Hepatocyte (in vitro differentiated cells): ENCODE results near the gene NCOA3. TPM values are rescaled to one million over a fixed set of nuclear protein-coding genes. Genes with fewer than 3 reads are reported as not detected.
"Not testable (repeated sequence)": the region's sequence is repeated elsewhere in the genome, so short reads cannot be mapped to it uniquely, and the experiment has no call there.

Experiments
- DNase-seq: peaks from one replicate; pipeline ENCODE4 v3.0.0-alpha.2; 2016; ENCODE audit warnings: low spot score
- H2AFZ ChIP-seq: fragments of 200-600 bp; sonication (generic); 2 replicates; pipeline ENCODE4 v1.6.0; 2016; ENCODE audit warnings: antibody characterized with exemption, mild to moderate bottlenecking
- H3K27ac ChIP-seq: fragments of 200-600 bp; sonication (generic); 2 replicates; pipeline ENCODE4 v1.5.1; 2016; ENCODE audit warnings: mild to moderate bottlenecking
- H3K27me3 ChIP-seq: fragments of 200-600 bp; sonication (generic); 2 replicates; pipeline ENCODE4 v1.6.1; 2016
- H3K36me3 ChIP-seq: fragments of 200-600 bp; sonication (generic); replicated peaks from 2 replicates; pipeline ENCODE4 v1.5.1; 2016; ENCODE audit warnings: low read depth; ENCODE audit not compliant: insufficient read depth
- H3K4me1 ChIP-seq: fragments of 200-600 bp; sonication (generic); 2 replicates; pipeline ENCODE4 v1.5.1; 2016; ENCODE audit warnings: mild to moderate bottlenecking, moderate library complexity; ENCODE audit not compliant: insufficient read depth
- H3K4me2 ChIP-seq: fragments of 200-600 bp; sonication (generic); 2 replicates; pipeline ENCODE4 v1.6.0; 2016
- H3K4me3 ChIP-seq: fragments of 200-600 bp; sonication (generic); 2 replicates; pipeline ENCODE4 v1.5.1; 2016; ENCODE audit warnings: mild to moderate bottlenecking
- H3K79me2 ChIP-seq: fragments of 200-600 bp; sonication (generic); 2 replicates; pipeline ENCODE4 v1.6.0; 2017; ENCODE audit warnings: mild to moderate bottlenecking
- H3K9me2 ChIP-seq: fragments of 200-600 bp; sonication (generic); replicated peaks from 2 replicates; pipeline ENCODE4 v1.6.0; 2017; ENCODE audit warnings: mild to moderate bottlenecking; ENCODE audit not compliant: insufficient read depth
- H3K9me3 ChIP-seq: fragments of 200-600 bp; sonication (generic); 2 replicates; pipeline ENCODE4 v1.5.1; 2016; ENCODE audit warnings: low read depth, mild to moderate bottlenecking
- H4K20me1 ChIP-seq: fragments of 200-600 bp; sonication (generic); 2 replicates; pipeline ENCODE4 v1.6.0; 2016; ENCODE audit warnings: mild to moderate bottlenecking; ENCODE audit not compliant: insufficient read depth, poor library complexity, severe bottlenecking
- EZH2 ChIP-seq: fragments of 200-600 bp; sonication (generic); IDR thresholded peaks from 2 replicates; pipeline ENCODE4 v1.6.1; 2016; ENCODE audit warnings: antibody characterized with exemption, mild to moderate bottlenecking, borderline replicate concordance
- EZH2phosphoT487 ChIP-seq: fragments of 200-600 bp; sonication (generic); IDR thresholded peaks from one replicate; pipeline ENCODE4 v1.6.1; 2018; ENCODE audit warnings: antibody characterized with exemption, mild to moderate bottlenecking, low read depth, moderate library complexity; ENCODE audit not compliant: unreplicated experiment, severe bottlenecking
- WGBS: methylation state at CpG from one replicate; pipeline ENCODE4 v1.1.6; 2016; ENCODE audit warnings: low lambda C conversion rate; ENCODE audit errors: missing lambda C conversion rate; 5-methylcytosine and 5-hydroxymethylcytosine counted together
- polyA plus RNA-seq: library from polyadenylated mRNA; unstranded; fragments of >200 nt; fragmentation: Nextera tagmentation; extraction: Ambion mirVana; gene quantifications from 2 replicates; pipeline ENCODE4 v1.2.1, GENCODE V29; 2016
- total RNA-seq: library from RNA; depleted of rRNA; stranded (reverse); fragments of >200 nt; gene quantifications from 2 replicates; pipeline ENCODE4 v1.2.3, GENCODE V29; 2014
- TF ChIP-seq, protein P1 (sequence below): fragments of 200-600 bp; sonication (generic); IDR thresholded peaks from 2 replicates; pipeline ENCODE4 v1.5.1; 2016; ENCODE audit warnings: antibody characterized with exemption, mild to moderate bottlenecking; ENCODE audit not compliant: poor library complexity

The NCOA3 gene
- total and polyA plus RNA-seq, 2 experiments from 2014 or later, result 12.7 to 28.6 TPM

- no peak overlapping the region for H3K27ac ChIP-seq
- DNase-seq, result no peak
- H3K4me3 ChIP-seq, result no peak overlapping the region
- H3K9me3 ChIP-seq, result no peaks in the 10 kb centered on the region
- H3K4me2 ChIP-seq, result no peak overlapping the region
- H3K79me2 ChIP-seq, result peaks cover 81% of the 10 kb centered on the region
- H3K9me2 ChIP-seq, result no peaks in the 10 kb centered on the region
- WGBS, result 85% methylated on average over 9 of the region's 9 CpGs
- H3K4me1 ChIP-seq, result no peaks in the 10 kb centered on the region
- H2AFZ ChIP-seq, result no peak overlapping the region
- TF ChIP-seq EZH2, result no peak
- TF ChIP-seq EZH2phosphoT487, result no peak
- TF ChIP-seq, protein P1, sequence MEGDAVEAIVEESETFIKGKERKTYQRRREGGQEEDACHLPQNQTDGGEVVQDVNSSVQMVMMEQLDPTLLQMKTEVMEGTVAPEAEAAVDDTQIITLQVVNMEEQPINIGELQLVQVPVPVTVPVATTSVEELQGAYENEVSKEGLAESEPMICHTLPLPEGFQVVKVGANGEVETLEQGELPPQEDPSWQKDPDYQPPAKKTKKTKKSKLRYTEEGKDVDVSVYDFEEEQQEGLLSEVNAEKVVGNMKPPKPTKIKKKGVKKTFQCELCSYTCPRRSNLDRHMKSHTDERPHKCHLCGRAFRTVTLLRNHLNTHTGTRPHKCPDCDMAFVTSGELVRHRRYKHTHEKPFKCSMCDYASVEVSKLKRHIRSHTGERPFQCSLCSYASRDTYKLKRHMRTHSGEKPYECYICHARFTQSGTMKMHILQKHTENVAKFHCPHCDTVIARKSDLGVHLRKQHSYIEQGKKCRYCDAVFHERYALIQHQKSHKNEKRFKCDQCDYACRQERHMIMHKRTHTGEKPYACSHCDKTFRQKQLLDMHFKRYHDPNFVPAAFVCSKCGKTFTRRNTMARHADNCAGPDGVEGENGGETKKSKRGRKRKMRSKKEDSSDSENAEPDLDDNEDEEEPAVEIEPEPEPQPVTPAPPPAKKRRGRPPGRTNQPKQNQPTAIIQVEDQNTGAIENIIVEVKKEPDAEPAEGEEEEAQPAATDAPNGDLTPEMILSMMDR, result no peak
- no peaks in the 10 kb centered on the region for H3K36me3 ChIP-seq
- no peaks in the 10 kb centered on the region for H3K27me3 ChIP-seq
- H4K20me1 ChIP-seq, result peaks cover 7% of the 10 kb centered on the region
These were observed 51.3 kb downstream of the NCOA3 start for GRCh38 chr20:47552996-47553395.

DNA sequence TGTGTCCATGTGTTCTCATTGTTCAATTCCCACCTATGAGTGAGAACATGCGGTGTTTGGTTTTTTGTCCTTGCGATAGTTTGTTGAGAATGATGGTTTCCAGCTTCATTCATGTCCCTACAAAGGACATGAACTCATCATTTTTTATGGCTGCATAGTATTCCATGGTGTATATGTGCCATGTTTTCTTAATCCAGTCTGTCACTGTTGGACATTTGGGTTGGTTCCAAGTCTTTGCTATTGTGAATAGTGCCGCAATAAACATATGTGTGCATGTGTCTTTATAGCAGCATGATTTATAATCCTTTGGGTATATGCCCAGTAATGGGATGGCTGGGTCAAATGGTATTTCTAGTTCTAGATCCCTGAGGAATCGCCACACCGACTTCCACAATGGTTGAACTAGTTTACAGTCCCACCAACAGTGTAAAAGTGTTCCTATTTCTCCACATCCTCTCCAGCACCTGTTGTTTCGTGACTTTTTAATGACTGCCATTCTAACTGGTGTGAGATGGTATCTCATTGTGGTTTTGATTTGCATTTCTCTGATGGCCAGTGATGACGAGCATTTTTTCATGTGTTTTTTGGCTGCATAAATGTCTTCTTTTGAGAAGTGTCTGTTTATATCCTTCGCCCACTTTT, 52.0 kb downstream of the NCOA3 start:
- not testable (repeated sequence) for H3K4me1 ChIP-seq, H4K20me1 ChIP-seq, H3K4me3 ChIP-seq, H3K27ac ChIP-seq, H3K9me3 ChIP-seq, H3K36me3 ChIP-seq, H3K27me3 ChIP-seq, H2AFZ ChIP-seq, H3K4me2 ChIP-seq, H3K9me2 ChIP-seq, DNase-seq
- WGBS, result 77% methylated on average over 7 of the region's 8 CpGs
- peaks cover 79% of the 10 kb centered on the region for H3K79me2 ChIP-seq

DNA sequence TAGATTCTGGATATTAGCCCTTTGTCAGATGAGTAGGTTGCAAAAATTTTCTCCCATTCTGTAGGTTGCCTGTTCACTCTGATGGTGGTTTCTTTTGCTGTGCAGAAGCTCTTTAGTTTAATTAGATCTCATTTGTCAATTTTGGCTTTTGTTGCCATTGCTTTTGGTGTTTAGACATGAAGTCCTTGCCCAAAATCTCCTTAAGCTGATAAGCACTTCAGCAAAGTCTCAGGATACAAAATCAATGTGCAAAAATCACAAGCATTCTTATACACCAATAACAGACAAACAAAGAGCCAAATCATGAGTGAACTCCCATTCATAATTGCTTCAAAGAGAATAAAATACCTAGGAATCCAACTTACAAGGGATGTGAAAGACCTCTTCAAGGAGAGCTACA, 52.6 kb downstream of the NCOA3 start:
- peaks cover 79% of the 10 kb centered on the region for H3K79me2 ChIP-seq
- not testable (repeated sequence) for DNase-seq, H3K4me3 ChIP-seq, H3K4me1 ChIP-seq, H3K9me2 ChIP-seq, H4K20me1 ChIP-seq, H3K36me3 ChIP-seq, H3K27ac ChIP-seq, H3K27me3 ChIP-seq, H3K4me2 ChIP-seq, H2AFZ ChIP-seq, H3K9me3 ChIP-seq

DNA sequence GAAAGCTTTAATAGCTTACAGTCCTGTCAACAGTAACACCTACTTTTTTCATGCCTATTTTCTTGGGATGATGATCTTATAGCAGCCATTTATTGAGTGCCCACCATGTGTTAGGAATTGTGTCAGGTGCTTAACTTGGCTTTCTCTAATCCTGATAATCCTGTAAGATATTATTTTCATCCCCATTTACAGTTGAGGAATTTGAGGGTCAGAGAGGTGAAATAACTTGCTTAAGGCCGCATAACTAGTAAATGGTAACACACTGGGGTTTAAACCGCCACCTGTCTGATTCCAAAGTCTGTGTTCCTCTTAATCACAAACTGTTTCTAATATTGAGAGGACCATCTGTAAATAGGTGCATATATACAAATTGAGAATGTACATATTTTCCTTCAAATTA, 55.5 kb downstream of the NCOA3 start:
- no peak for DNase-seq
- Histone ChIP-seq H3K4me3 (no peak overlapping the region), H3K36me3 (no peaks in the 10 kb centered on the region), H3K27ac (no peak overlapping the region), H4K20me1 (peaks cover 9% of the 10 kb centered on the region), H3K4me1 (no peaks in the 10 kb centered on the region), H3K27me3 (no peaks in the 10 kb centered on the region), H3K79me2 (peaks cover 83% of the 10 kb centered on the region), H3K9me2 (no peaks in the 10 kb centered on the region), H3K9me3 (no peaks in the 10 kb centered on the region), H2AFZ (no peak overlapping the region), H3K4me2 (no peak overlapping the region)
- TF ChIP-seq, protein P1, result no peak
- no peak for TF ChIP-seq EZH2phosphoT487
- TF ChIP-seq EZH2, result no peak
- 76% methylated on average over 2 of the region's 2 CpGs for WGBS

GRCh38 chr20:47557791-47558190, 56.1 kb downstream of the NCOA3 start:
- H3K79me2 ChIP-seq, result peaks cover 83% of the 10 kb centered on the region
- H3K27me3 ChIP-seq, result no peaks in the 10 kb centered on the region
- no peak overlapping the region for H3K4me2 ChIP-seq

More at GRCh38 chr20:47557791-47558190, 56.1 kb downstream of the NCOA3 start:
- H3K9me2 ChIP-seq, result no peaks in the 10 kb centered on the region
- no peak overlapping the region for H2AFZ ChIP-seq
- no peak for TF ChIP-seq EZH2phosphoT487
- TF ChIP-seq, protein P1, result no peak
- TF ChIP-seq EZH2, result no peak
- H3K4me1 ChIP-seq, result no peaks in the 10 kb centered on the region
- no peaks in the 10 kb centered on the region for H3K36me3 ChIP-seq
- no peak overlapping the region for H3K27ac ChIP-seq
- no peaks in the 10 kb centered on the region for H3K9me3 ChIP-seq
- no peak overlapping the region for H3K4me3 ChIP-seq
- peaks cover 9% of the 10 kb centered on the region for H4K20me1 ChIP-seq
- no peak for DNase-seq
- WGBS, result 87% methylated on average over 7 of the region's 7 CpGs
